Ishikawa (cell line): ENCODE measurements around the gene SERPINA10.

ENCODE experiments used
- CEBPB ChIP-seq: IDR thresholded peaks from 2 replicates; pipeline ENCODE4 v1.6.1; 2012
- CREB1 ChIP-seq: IDR thresholded peaks from 2 replicates; pipeline ENCODE4 v1.6.1; 2012; ENCODE audit warnings: low read depth
- EGR1 ChIP-seq: IDR thresholded peaks from 2 replicates; pipeline ENCODE4 v1.6.1; 2012
- EP300 ChIP-seq: IDR thresholded peaks from 2 replicates; pipeline ENCODE4 v1.6.1; 2012; ENCODE audit warnings: borderline replicate concordance
- FOXM1 ChIP-seq: IDR thresholded peaks from 2 replicates; pipeline ENCODE4 v1.6.1; 2012; ENCODE audit warnings: low read depth, borderline replicate concordance
- NFIC ChIP-seq: IDR thresholded peaks from 2 replicates; pipeline ENCODE4 v1.6.1; 2012
- RAD21 ChIP-seq: IDR thresholded peaks from 2 replicates; pipeline ENCODE4 v1.6.1; 2012; ENCODE audit warnings: low read depth
- TAF1 ChIP-seq: IDR thresholded peaks from 2 replicates; pipeline ENCODE4 v1.6.1; 2012; ENCODE audit warnings: low read depth, mild to moderate bottlenecking
- TCF12 ChIP-seq: IDR thresholded peaks from 2 replicates; pipeline ENCODE4 v1.6.1; 2012; ENCODE audit warnings: low read depth
- TEAD4 ChIP-seq: IDR thresholded peaks from 2 replicates; pipeline ENCODE4 v1.6.1; 2012
- YY1 ChIP-seq: IDR thresholded peaks from 2 replicates; pipeline ENCODE4 v1.6.1; 2012; ENCODE audit warnings: low read depth
- ZBTB7A ChIP-seq: IDR thresholded peaks from 2 replicates; pipeline ENCODE4 v1.6.1; 2012; ENCODE audit warnings: low read depth
- TF ChIP-seq, protein P1 (sequence below): IDR thresholded peaks from 2 replicates; pipeline ENCODE4 v1.6.1; 2012
- TF ChIP-seq, protein P2 (sequence below): IDR thresholded peaks from 2 replicates; pipeline ENCODE4 v1.6.1; 2012
- TF ChIP-seq, protein P3 (sequence below): IDR thresholded peaks from 2 replicates; pipeline ENCODE4 v1.6.1; 2012; ENCODE audit warnings: low read depth, mild to moderate bottlenecking

SERPINA10 gene

DNA sequence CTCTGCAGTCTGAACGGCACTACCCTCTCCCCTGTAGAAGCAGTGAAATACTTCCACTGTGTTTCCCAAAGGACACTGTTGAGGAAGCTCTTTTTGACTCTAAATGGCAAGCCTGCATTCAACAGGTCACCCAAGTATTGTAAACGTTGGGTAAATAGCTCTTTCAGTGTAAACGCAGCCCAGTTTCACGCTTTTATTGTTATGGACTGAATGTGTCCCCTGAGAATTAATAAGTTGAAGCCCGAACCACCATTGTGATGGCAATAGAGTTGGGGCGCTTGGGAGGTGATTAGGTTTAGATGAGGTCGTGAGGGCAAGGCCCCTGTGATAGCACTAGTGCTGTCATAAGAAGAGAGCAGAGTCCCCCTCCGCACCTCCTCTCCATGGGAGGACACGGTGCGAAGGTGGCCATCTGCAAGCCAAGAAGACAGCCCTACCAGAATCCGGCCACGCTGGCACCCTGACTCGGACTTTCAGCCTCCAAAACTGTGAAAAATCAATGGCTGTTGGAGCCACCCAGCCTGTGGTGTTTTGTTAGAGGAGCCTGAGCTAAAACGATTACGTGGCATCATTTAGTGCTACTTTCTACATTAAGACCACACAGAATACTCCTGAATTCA lies 1.1 kb downstream of the SERPINA10 start:
- TF ChIP-seq YY1 (no peak), NFIC (no peak), CEBPB (no peak), RAD21 (no peak), EGR1 (no peak), CREB1 (no peak), TEAD4 (no peak), EP300 (no peak), ZBTB7A (no peak), FOXM1 (no peak), TCF12 (no peak), TAF1 (no peak)
- TF ChIP-seq, protein P1, sequence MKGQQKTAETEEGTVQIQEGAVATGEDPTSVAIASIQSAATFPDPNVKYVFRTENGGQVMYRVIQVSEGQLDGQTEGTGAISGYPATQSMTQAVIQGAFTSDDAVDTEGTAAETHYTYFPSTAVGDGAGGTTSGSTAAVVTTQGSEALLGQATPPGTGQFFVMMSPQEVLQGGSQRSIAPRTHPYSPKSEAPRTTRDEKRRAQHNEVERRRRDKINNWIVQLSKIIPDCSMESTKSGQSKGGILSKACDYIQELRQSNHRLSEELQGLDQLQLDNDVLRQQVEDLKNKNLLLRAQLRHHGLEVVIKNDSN = no peak
- TF ChIP-seq, protein P2, sequence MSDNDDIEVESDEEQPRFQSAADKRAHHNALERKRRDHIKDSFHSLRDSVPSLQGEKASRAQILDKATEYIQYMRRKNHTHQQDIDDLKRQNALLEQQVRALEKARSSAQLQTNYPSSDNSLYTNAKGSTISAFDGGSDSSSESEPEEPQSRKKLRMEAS = no peak
- TF ChIP-seq, protein P3, sequence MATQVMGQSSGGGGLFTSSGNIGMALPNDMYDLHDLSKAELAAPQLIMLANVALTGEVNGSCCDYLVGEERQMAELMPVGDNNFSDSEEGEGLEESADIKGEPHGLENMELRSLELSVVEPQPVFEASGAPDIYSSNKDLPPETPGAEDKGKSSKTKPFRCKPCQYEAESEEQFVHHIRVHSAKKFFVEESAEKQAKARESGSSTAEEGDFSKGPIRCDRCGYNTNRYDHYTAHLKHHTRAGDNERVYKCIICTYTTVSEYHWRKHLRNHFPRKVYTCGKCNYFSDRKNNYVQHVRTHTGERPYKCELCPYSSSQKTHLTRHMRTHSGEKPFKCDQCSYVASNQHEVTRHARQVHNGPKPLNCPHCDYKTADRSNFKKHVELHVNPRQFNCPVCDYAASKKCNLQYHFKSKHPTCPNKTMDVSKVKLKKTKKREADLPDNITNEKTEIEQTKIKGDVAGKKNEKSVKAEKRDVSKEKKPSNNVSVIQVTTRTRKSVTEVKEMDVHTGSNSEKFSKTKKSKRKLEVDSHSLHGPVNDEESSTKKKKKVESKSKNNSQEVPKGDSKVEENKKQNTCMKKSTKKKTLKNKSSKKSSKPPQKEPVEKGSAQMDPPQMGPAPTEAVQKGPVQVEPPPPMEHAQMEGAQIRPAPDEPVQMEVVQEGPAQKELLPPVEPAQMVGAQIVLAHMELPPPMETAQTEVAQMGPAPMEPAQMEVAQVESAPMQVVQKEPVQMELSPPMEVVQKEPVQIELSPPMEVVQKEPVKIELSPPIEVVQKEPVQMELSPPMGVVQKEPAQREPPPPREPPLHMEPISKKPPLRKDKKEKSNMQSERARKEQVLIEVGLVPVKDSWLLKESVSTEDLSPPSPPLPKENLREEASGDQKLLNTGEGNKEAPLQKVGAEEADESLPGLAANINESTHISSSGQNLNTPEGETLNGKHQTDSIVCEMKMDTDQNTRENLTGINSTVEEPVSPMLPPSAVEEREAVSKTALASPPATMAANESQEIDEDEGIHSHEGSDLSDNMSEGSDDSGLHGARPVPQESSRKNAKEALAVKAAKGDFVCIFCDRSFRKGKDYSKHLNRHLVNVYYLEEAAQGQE = no peak

DNA sequence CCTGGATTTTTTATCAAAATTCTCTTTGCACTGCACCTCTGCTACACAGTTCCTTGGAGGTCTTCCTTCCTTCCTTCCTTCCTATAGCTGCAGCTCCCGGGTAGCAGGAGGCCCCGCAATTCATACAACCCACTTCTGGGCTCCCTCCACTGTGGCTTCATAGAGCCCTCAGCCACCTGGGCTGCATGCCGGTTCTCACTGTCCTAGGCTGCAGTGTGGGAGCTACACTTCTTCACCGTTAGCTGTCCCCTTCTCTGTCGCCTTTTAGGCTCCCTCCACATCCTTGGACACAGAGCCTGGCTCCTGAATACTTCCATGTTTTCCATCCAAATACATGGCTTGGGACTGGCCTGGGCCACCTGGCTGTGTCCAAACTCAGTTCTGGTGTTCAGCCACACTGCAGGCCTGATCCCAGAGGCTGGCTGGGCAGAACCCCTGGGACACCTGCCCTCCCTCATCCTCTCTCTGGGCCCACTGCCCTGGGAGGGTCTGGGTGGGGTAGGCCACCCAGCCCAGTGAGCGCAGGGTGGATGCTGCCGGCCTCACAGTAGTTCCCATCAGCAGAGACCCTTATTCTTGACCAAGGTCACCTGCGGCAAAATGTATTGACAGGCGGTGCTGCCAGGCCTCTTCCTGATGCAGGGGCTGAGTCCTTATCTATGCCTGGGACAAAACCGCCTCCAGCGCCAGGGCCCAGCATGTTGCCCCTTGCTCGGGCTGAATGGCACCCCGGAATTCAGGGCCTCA lies 1.7 kb downstream of the SERPINA10 start:
- no peak for TF ChIP-seq TAF1
- TF ChIP-seq, protein P1 = no peak
- TF ChIP-seq, protein P2 = no peak
- no peak for TF ChIP-seq TCF12
- no peak for TF ChIP-seq RAD21
- TF ChIP-seq TEAD4 = no peak
- TF ChIP-seq EP300 = no peak
- TF ChIP-seq YY1 = no peak
- TF ChIP-seq, protein P3 = no peak
- no peak for TF ChIP-seq EGR1
- TF ChIP-seq ZBTB7A = no peak
- TF ChIP-seq CREB1 = no peak

DNA sequence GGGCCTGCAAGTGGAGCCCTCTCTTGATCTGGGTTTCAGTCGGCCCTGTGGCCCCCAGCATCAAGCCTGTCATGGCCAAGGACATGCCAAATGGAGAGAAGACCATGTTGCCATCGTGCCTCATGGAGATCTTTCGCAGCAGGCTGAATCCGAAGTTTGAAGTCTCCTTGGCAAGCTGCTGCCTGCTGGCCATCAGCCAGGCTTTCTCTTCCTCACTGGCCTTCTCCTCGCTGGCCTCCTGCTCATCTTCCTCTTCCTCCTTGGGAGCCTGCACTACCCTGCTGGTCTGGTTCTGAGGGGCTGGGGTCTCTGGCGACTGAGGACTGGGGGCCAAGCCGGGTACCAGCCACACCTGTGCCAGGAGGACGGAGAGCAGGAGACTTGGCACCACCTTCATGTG lies 2.9 kb downstream of the SERPINA10 start:
- TF ChIP-seq TCF12 (no peak), YY1 (no peak), EP300 (no peak), CEBPB (no peak), CREB1 (no peak), NFIC (no peak), TAF1 (no peak), RAD21 (no peak), ZBTB7A (no peak)
- TF ChIP-seq, protein P2 = no peak
- TF ChIP-seq, protein P3 = no peak
